HG03095 (cell line): ENCODE measurements around the gene TBC1D4.
A peak's percentile ranks its signal among the peaks of the same experiment; 100 is the strongest.
"Not testable (repeated sequence)": the region's sequence is repeated elsewhere in the genome, so short reads cannot be mapped to it uniquely, and the experiment has no call there.

ENCODE experiments used
- ATAC-seq: cut with Tn5 transposase; IDR thresholded peaks from one replicate; pipeline ENCODE4 v1.9.1; 2021; ENCODE audit warnings: moderate library complexity; ENCODE audit not compliant: unreplicated experiment

Gene TBC1D4

GRCh38 chr13:75455962-75456361 is 26.0 kb downstream of the TBC1D4 start:
- ATAC-seq: no peak

GRCh38 chr13:75454497-75454896 is 27.5 kb downstream of the TBC1D4 start:
- no peak for ATAC-seq

GRCh38 chr13:75452564-75452963 is 29.4 kb downstream of the TBC1D4 start:
- ATAC-seq: no peak

GRCh38 chr13:75447493-75447892 is 34.5 kb downstream of the TBC1D4 start:
- no peak for ATAC-seq

- no peak for ATAC-seq
These were observed 35.1 kb downstream of the TBC1D4 start for GRCh38 chr13:75446874-75447273.

- no peak for ATAC-seq
These were observed 36.1 kb downstream of the TBC1D4 start for GRCh38 chr13:75445717-75446499.

GRCh38 chr13:75444016-75444415 is 38.0 kb downstream of the TBC1D4 start:
- ATAC-seq: no peak

- no peak for ATAC-seq
These were observed 38.5 kb downstream of the TBC1D4 start for GRCh38 chr13:75443356-75443958.

GRCh38 chr13:75442736-75443234 is 39.2 kb downstream of the TBC1D4 start:
- no peak for ATAC-seq

- ATAC-seq: no peak
These were observed 41.9 kb downstream of the TBC1D4 start for GRCh38 chr13:75440100-75440499.

GRCh38 chr13:75437582-75438318 is 44.2 kb downstream of the TBC1D4 start:
- no peak for ATAC-seq

- not testable (repeated sequence) for ATAC-seq
These were observed 47.8 kb downstream of the TBC1D4 start for GRCh38 chr13:75434126-75434525.

GRCh38 chr13:75432811-75433244 is 49.1 kb downstream of the TBC1D4 start:
- ATAC-seq: no peak

- no peak for ATAC-seq
These were observed 49.9 kb downstream of the TBC1D4 start for GRCh38 chr13:75432045-75432444.

- no peak for ATAC-seq
These were observed 51.3 kb downstream of the TBC1D4 start for GRCh38 chr13:75430436-75431209.

GRCh38 chr13:75426421-75426820 is 55.5 kb downstream of the TBC1D4 start:
- ATAC-seq: no peak

GRCh38 chr13:75425216-75426009 is 56.6 kb downstream of the TBC1D4 start:
- ATAC-seq: peak; percentile 71

- no peak for ATAC-seq
These were observed 58.0 kb downstream of the TBC1D4 start for GRCh38 chr13:75423946-75424345.

GRCh38 chr13:75422028-75422427 is 59.9 kb downstream of the TBC1D4 start:
- ATAC-seq: no peak

- no peak for ATAC-seq
These were observed 60.8 kb downstream of the TBC1D4 start for GRCh38 chr13:75421133-75421532.
